Measurements from ENCODE around the gene ITFG1.
"Not testable (repeated sequence)": the region's sequence is repeated elsewhere in the genome, so short reads cannot be mapped to it uniquely, and the experiment has no call there.

Gene ITFG1

DNA sequence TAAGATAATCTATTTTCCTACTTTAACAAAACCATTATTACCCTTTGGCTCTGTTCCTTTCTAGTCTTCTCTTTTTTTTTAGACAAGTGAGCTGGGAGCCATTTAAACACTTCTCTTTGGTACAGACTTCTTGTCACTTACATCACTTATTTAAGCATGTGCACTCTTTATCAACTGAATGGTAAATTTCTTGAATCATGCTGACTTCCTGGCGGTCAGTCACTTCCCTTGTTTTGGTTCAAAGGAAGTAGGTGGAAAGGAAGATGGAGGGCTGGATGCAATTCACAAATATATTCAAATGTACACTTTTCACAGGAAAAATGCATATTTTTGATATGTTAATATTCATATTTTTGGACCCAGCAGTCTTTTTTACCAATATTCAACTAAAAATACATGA, 97.1 kb downstream of the ITFG1 start:
- TF ChIP-seq ZNF274 (IDR thresholded peaks at IDR 0.05; ENCODE audit: low read depth, low read length) = no peak

DNA sequence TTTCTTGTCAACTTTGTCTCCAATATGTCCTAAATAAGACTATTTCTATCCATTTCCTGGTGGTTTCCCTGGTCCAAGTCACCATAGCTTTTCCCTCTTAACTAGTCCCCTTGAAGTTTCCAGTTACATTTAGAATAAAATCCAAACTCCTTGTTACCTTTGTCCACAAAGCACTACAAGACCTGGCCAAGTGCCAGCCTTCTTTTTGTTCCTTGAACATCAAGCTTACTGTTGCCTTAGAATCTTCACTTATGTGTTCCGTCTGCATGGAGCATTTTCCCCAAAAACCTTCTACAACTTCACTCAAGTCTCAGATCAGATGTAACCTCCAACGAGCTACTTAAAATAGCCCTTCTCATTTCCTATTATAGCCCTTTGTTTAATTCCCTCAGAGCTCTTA, 101.4 kb downstream of the ITFG1 start:
- TF ChIP-seq ZNF274 (IDR thresholded peaks at IDR 0.05; ENCODE audit: low read depth, low read length) = no peak
- no peak overlapping the region for H3K4me3 ChIP-seq (ENCODE audit: low read length)

More for the DNA sequence above, 97.1 kb downstream of the ITFG1 start:
- H3K4me3 ChIP-seq (ENCODE audit: low read length) = no peak overlapping the region

DNA sequence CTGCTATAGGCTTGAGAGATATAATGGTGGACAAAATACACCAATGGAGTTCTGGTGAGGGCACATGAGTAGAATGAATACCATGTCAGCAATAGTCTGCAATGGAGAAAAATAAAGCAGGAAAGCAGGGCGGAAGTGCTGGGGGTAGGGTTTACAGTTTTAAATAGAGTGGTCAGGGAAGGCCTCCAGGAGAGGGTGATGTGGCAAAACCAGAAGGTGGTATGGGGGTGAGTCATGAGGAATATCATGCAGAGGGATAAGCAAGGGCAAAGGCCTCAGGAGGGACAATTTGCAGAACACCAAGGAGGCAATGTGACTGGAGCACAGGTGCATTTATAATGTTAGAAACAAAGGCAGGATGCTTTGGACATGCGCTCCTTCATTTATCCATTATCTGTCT, 102.0 kb downstream of the ITFG1 start:
- H3K4me3 ChIP-seq (ENCODE audit: low read length) = no peak overlapping the region
- no peak for TF ChIP-seq ZNF274 (IDR thresholded peaks at IDR 0.05; ENCODE audit: low read depth, low read length)

DNA sequence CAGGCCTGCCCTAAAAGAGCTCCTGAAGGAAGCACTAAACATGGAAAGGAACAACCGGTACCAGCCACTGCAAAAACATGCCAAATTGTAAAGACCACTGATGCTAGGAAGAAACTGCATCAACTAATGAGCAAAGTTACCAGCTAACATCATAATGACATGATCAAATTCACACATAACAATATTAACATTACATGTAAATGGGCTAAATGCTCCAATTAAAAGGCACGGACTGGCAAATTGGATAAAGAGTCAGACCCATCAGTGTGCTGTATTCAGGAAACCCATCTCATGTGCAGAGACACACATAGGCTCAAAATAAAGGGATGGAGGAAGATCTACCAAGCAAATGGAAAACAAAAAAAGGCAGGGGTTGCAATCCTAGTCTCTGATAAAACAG, 111.8 kb downstream of the ITFG1 start:
- not testable (repeated sequence) for H3K4me3 ChIP-seq (ENCODE audit: low read length)

DNA sequence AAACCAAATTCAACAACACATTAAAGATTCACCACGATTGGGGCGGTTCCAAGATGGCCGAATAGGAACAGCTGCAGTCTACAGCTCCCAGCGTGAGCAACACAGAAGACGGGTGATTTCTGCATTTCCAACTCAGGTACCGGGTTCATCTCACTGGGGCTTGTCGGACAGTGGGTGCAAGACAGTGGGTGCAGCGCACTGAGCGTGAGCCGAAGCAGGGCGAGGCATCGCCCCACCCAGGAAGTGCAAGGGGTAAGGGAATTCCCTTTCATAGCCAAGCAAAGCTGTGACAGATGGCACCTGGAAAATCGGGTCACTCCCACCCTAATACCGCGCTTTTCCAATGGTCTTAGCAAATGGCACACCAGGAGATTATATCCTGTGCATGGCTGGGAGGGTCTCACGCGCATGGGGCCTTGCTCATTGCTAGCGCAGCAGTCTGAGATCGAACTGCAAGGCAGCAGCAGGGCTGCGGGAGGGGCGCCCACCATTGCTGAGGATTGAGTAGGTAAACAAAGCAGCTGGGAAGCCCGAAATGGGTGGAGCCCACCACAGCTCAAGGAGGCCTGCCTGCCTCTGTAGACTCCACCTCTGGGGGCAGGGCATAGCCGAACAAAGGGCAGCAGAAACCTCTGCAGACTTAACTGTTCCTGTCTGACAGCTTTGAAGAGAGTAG, 113.7 kb downstream of the ITFG1 start:
- not testable (repeated sequence) for H3K4me3 ChIP-seq (ENCODE audit: low read length)

DNA sequence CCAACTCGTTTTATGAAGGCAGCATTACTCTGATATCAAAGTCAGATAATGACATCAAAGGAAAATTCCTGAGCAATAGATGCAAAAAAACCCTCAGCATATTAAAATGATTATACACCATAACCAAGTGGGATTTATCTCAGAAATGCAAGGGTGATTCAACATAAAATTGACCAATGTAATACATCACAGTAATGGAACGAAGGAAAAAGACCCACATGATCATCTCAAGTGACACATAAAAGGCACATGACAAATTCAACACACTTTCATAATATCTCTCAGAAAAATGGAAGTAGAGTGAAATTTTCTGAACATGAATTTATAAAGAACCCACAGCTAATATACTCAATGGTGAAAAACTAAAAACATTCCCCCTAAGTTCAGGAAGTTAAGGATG, 118.8 kb downstream of the ITFG1 start:
- TF ChIP-seq ZNF274 (IDR thresholded peaks at IDR 0.05; ENCODE audit: low read depth, low read length) = no peak
- H3K4me3 ChIP-seq (ENCODE audit: low read length) = no peak overlapping the region

DNA sequence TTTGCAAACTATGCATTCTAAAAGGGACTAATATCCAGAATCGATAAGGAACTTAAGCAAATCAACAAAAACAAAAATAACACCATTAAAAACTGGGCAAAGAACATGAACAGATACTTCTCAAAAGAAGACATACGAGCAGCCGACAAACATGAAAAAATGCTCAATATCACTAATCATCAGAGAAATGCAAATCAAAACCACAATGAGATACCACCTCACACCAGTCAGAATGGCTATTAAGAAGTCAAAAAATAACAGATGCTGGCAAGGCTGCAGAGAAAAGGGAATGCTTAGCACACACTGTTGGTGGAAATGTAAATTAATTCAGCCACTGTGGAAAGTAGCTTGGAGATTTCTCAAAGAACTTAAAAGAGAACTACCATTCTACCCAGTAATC, 130.3 kb downstream of the ITFG1 start:
- H3K4me3 ChIP-seq (ENCODE audit: low read length) = not testable (repeated sequence)

DNA sequence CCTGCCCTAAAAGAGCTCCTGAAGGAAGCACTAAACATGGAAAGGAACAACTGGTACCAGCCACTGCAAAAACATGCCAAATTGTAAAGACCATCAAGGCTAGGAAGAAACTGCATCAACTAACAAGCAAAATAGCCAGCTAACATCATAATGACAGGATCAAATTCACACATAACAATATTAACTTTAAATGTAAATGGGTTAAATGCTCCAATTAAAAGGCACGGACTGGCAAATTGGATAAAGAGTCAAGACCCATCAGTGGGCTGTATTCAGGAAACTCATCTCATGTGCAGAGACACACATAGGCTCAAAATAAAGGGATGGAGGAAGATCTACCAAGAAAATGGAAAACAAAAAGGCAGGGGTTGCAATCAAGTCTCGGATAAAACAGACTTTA, 136.6 kb downstream of the ITFG1 start:
- not testable (repeated sequence) for H3K4me3 ChIP-seq (ENCODE audit: low read length)

DNA sequence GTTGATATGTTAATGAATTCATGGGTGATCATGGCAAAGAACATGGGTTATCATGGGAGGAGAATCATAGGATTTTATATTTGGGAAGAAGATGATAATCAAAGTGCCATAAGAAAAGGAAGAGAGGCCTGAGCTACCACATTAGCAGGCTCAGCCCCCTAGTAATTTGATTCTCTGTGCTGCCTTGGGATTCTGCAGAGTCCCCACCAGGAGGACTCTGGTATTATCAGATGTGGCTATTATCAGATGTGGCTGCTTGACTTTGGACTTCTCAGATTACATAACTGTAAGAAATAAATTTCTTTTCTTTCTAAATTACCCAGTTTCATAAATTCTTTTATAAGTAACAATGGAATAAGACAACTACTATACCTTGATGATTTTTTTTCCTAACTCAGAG, 137.6 kb downstream of the ITFG1 start:
- H3K4me3 ChIP-seq (ENCODE audit: low read length) = no peak overlapping the region
- no peak for TF ChIP-seq ZNF274 (IDR thresholded peaks at IDR 0.05; ENCODE audit: low read depth, low read length)

DNA sequence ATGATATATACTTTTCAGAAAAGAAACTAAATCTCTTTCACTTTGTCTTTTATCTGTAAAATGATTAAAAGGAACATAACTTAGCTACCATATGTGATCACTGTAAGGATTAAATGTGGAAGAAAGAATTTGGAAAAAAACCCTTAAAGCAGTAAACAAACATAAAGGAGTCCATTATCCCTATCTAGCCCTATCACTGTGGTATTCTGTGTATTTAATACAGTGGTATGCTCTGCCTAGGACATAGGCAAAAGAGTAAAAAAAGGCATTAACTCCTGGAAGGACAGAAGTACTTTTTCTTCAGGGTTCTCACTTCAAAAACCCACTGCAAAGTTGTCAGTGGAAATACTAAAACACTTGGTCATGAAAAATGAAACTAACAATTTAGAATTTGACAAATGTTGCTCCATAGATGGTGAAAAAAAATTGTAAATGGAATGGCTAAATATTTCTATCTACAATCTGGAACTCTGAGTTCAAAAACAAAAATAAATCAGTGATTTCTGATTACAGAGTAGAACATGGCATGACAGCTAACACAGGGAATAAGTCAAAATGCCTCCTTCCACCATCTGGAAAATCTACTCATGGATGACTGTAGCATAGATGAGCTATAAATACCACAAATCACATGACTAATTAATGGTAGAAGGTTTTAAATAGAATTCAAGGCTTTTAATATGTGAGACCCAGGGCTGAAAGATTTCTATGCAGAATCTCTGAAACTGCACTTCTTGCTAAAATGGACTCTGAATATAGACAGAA, 140.1 kb downstream of the ITFG1 start:
- H3K4me3 ChIP-seq (ENCODE audit: low read length) = no peak overlapping the region
- TF ChIP-seq ZNF274 (IDR thresholded peaks at IDR 0.05; ENCODE audit: low read depth, low read length) = no peak

DNA sequence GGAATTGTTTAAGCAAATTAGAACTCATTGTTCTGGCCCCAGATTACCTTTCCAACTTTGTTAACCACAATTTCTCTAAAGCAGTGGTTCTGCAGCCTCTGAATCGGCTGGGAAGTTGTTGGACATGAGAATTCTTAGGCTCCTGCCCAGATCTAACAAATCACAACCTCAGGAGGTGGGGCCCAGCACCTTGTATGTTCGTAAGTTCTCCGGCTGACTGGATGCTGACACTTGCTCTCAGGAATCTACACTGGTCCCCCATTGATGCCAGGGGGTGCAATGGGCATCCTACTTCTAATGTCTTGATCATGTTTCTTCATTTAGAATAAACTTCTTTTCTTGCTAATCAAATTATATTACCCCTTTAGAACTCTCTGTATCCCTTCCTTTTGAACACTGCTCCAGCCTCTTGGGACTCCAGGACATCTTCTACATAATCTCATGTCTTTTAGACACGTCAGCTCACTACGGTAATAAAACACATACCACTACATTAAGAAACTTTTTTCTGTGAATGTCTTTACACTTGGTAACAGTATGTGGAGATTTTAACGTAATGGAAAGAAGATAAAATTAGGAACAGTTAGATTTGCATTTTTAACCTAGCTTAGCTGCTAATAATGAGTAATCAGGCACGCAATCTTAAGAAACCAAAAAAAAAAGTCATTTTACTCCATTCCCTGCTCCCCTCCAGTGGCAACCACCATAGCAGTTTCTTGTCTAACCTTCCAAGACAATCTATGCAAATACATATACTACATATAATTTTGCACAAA, 143.2 kb downstream of the ITFG1 start:
- H3K4me3 ChIP-seq (ENCODE audit: low read length) = no peak overlapping the region
- TF ChIP-seq ZNF274 (IDR thresholded peaks at IDR 0.05; ENCODE audit: low read depth, low read length) = no peak

DNA sequence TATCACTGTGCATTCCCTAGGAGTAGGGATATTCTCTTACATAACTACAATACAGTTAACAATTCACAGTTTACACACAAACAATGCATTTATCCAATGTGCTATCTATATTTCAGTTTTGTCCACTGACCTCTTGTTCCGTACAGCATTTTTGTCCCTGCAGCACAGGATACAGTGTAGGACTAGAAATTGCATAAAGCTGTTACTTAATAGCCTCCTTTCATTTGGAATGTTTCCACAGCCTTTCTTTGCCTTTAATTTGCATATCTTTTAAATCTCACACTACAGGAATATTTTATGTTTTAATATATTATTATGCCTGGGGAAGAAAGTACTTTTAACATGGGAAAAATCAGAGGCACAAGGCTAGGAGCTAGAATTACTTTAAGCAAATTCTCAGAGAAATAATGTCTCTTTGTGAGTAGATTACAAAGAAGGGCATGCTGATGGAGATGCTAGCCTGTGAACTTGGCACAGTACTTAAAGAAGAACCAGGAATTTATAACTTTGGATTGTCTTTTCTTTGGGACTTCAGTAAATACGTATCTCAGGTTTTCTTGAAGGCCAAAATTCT, 144.3 kb downstream of the ITFG1 start:
- H3K4me3 ChIP-seq (ENCODE audit: low read length) = no peak overlapping the region
- no peak for TF ChIP-seq ZNF274 (IDR thresholded peaks at IDR 0.05; ENCODE audit: low read depth, low read length)

DNA sequence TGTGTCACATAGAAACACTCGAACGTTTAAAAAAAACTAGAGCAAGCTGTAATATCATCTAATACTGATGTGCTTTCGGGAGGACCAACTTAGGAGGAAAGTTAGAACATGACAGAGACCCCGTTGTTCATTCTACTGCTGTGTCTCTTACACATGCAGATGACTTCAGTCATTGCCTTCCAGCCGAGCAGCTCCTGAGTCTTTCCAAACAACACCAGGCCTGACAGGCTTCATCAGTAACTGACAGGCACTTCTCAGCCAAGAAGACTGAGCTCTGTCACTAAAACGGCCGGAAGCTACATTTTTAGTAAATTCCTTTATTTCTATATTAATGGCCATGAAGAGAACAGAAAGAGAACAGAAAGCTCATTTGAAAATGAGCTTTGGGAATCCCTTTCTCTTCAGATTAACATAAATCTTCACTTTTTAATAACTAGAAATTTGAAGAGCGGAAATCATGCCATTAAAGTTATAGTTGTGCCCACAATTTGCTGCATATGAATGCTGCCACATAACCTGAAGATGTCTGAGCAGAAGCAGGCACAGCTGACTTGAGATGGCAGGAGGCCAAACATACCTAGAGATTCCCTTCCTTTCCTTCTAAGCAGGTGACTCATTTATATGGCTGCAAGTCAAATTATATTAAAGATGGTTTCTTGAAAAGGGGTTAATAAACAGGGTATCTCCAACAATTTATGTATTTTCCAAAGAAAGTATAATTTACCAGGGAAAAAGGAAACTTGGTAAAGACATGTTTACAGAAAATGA, 148.9 kb downstream of the ITFG1 start:
- no peak overlapping the region for H3K4me3 ChIP-seq (ENCODE audit: low read length)
- TF ChIP-seq ZNF274 (IDR thresholded peaks at IDR 0.05; ENCODE audit: low read depth, low read length) = no peak

DNA sequence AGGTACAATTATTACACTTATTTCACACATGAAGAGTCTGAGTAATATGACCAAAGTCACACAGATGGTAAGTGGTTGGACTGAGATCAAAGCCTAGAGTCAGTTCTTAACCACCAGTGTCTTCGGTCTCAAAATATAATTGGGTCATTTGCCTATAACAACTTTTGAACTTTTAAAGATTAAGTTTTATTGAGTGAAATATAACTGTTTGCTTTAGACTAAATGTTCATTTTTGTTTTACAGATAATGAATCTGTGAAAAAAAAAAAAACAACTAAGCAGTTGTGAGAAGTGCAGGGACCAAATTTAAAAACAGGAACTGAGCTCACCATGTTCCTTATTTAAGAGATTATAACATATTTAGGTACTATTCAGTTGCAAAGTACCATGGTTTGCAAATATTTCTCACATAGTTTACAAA, 150.1 kb downstream of the ITFG1 start:
- no peak overlapping the region for H3K4me3 ChIP-seq (ENCODE audit: low read length)
- TF ChIP-seq ZNF274 (IDR thresholded peaks at IDR 0.05; ENCODE audit: low read depth, low read length) = no peak

All from GM08714 (cell line).